22Rv1 (cell line): ENCODE measurements around the gene ITPRIPL2.

Source experiments
- H3K27ac ChIP-seq: fragments of 450-650 bp; 2 replicates; pipeline ENCODE4 v1.5.1; 2017
- CTCF ChIP-seq: fragments of 450-650 bp; IDR thresholded peaks from 2 replicates; pipeline ENCODE4 v1.5.1; 2017; ENCODE audit warnings: mild to moderate bottlenecking
- ZFX ChIP-seq: fragments of 450-650 bp; IDR thresholded peaks from 2 replicates; pipeline ENCODE4 v1.6.1; 2017; ENCODE audit warnings: antibody characterized with exemption, borderline replicate concordance

Gene ITPRIPL2

DNA sequence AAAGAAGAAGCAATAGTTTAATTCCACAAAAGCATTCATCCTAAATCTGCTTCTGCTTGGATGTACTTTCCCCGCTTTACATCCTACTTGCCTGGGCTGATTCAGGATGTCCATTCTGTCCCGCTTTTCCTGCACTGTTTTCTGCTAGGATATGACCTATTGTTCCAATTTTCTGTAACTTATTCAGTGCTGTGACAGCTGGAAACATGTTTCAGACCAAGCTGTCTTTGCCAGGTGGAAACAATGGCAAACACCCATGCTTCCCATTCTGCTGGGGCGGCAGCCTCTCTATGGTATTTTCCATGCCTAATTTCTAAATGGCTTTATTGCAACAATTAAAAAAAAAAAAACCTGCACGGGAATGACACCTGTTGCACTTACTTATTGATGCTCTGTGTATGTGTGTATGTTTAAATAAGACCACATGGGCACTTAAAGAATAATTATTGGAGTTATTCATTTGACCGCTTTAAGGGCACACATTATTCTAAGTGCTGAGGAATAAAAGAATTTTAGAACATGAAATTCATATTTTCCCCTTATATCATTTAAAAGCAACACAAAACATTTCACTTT lies 25.3 kb upstream of the ITPRIPL2 start:
- no peak for TF ChIP-seq CTCF
- no peak overlapping the region for H3K27ac ChIP-seq

- TF ChIP-seq ZFX (no peak), CTCF (no peak)
- H3K27ac ChIP-seq, result no peak overlapping the region
Measured at GRCh38 chr16:19089410-19089955, 24.3 kb upstream of the ITPRIPL2 start.

DNA sequence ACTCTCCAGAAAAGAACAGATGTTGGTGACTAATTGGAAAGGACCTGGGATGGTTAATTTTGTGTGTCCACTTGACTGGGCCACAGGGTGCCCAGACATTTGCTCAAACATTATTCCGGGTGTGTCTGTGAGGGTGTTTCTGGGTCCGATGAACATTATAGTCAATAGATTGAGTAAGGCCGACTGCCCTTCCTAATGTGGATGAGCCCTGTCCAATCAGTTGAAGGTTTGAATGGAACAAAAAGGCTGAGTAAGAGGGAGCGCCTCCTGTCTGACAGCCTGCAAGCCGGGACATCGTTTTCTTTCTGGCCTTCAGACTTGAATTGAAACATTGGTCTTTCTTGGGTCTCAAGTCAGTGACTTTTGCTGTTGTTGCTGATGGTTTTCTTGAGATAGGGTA lies 22.8 kb upstream of the ITPRIPL2 start:
- H3K27ac ChIP-seq, result no peak overlapping the region
- TF ChIP-seq CTCF, result no peak
- no peak for TF ChIP-seq ZFX

- no peak overlapping the region for H3K27ac ChIP-seq
- TF ChIP-seq ZFX (no peak), CTCF (no peak)
Measured at GRCh38 chr16:19092653-19093410, 20.9 kb upstream of the ITPRIPL2 start.

- TF ChIP-seq ZFX (no peak), CTCF (no peak)
- no peak overlapping the region for H3K27ac ChIP-seq
Measured at GRCh38 chr16:19093631-19094541, 19.9 kb upstream of the ITPRIPL2 start.

DNA sequence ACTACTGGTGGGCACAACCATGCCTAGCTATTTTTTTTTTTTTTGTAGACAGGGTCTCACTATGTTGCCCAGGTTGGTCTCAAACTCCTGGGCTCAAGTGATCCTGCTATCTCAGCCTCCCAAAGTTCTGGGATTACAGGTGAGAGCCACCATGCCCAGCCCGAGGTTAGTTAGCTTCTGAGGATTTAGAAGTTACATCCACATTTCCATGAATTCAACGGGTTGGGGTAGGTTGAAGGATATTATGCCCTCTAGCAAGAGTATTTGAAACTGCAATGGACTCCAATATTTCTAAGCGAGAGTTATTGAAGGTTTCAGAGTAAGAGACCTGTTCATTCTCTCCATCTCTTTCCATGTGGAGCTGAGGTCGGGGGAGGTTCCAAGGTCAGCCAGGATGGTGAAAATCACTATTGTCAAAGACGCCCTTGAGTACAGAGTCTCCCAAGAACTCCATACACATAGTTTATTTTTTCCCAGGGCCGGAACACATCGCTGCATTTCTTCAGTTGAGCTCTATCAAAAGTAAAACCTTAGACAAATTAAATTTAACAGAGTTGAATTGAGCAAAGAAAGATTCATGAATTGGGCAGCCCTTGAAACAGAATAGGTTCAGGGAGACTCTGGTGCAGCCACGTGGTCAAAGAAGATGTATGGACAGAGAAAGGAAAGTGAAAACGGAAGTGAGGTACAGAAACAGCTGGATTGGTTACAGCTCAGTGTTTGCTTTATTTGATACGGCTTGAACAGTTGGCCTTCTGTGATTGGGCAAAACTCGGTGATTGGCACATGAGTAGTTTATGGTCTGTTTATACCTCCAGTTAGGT lies 19.0 kb upstream of the ITPRIPL2 start:
- 0 out of 2 replicates have a peak overlapping the region, but pooled peaks have one; percentile 22 for H3K27ac ChIP-seq
- no peak for TF ChIP-seq ZFX
- 0 out of 2 replicates have a peak, but pooled peaks have one; percentile 16 for TF ChIP-seq CTCF
